Motor neuron (in vitro differentiated cells): ENCODE measurements around the gene ZNF530. TPM values are rescaled to one million over a fixed set of nuclear protein-coding genes. Genes with fewer than 3 reads are reported as not detected.

Experiments
- ATAC-seq, 8 experiments: fragments of 200-7000 bp; cut with Tn5 transposase; replicated peaks in 6 of 8; 2 replicates each; pipeline ENCODE4 v1.8.0; 2021; ENCODE audit warnings: mild to moderate bottlenecking in 8 of 8, moderate library complexity in 8 of 8
- H3K27ac ChIP-seq, 2 donors: fragments of 250-450 bp; sonication (Bioruptor Pico); 2 replicates each; pipeline ENCODE4 v1.9.0; 2021; ENCODE audit warnings: antibody characterized with exemption in 2 of 2, mild to moderate bottlenecking in 2 of 2, moderate library complexity in 1 of 2
- H3K4me1 ChIP-seq, 2 donors: fragments of 250-450 bp; sonication (Bioruptor Pico); replicated peaks in 1 of 2; 2 replicates each; pipeline ENCODE4 v1.6.1; 2021; ENCODE audit warnings: antibody characterized with exemption in 2 of 2, mild to moderate bottlenecking in 2 of 2, moderate library complexity in 1 of 2
- H3K4me3 ChIP-seq, 5 donors: fragments of 250-450 bp; sonication (Bioruptor Pico); 2 replicates each; pipeline ENCODE4 v1.9.0; 2021; ENCODE audit warnings: antibody characterized with exemption in 5 of 5, mild to moderate bottlenecking in 5 of 5, moderate library complexity in 4 of 5
- WGBS, 10 experiments: fragments of 450-650 bp; shearing (Covaris generic); methylation state at CpG; one replicate each; pipeline ENCODE4 v1.0.0; 2022; 5-methylcytosine and 5-hydroxymethylcytosine counted together
- in situ Hi-C, 9 experiments: fragments of 400-800 bp; cut with MboI; loops; one replicate each; pipeline ENCODE4 v1.15.0; 2021; ENCODE audit warnings: low sequenced_read_pairs in 9 of 9, low pct_unique_long_range_greater_than_20kb in 2 of 9; ENCODE audit not compliant: unreplicated experiment in 9 of 9
- total RNA-seq, 8 experiments: library from RNA; unstranded; fragments of 300-600 nt; gene quantifications; 2 replicates each; pipeline versions ENCODE4 v1.2.3 to v1.2.4, GENCODE V29; 2022

Gene ZNF530
- total RNA-seq, 8 experiments from 2014 or later, result 2.4 to 6.6 (median 3.5) TPM

DNA sequence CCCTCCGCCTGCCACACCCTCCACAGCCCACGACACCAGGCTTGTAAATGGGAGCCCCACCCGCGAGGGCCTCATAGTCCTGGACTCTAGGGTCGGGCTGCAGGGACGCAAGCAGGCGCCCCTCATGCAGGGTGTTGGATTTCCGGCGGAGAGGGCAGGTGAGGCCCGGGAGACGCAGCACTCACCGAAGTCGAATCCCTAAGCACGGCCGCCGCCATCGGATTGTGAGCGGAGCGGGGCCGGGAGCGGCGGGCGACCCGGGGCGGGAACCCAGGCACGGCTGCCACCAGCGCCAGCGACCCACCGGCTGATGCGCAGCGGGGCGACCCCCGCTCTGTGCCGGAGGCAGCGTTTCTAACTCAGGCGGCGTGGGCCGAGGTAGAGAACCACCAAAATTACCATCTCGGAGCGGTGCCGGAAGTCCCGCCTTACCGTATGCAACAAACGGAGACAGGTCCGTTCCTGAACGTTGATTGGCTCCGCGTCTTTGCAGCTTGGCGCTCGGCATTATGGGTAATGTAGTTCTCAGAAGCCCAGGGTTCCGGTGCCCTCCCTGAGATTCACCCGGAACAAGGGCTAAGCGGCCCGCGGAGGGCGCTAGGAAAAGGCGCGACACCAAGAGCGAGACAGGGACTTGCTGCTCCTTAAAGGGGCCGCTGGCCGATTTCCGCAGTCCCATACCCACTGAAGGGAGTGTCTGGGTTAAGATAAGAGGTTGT is 21.0 kb upstream of the ZNF530 start, which contains the start of gene ZNF416:
Gene ZNF416, minus strand, starts transcription at position 425 of the 719 bp plus-strand sequence. Its CDS starts 207 bp downstream, at position 218.
- Histone ChIP-seq H3K4me1 (peaks cover 10% of the 10 kb centered on the region in 2 donors), H3K4me3 (peak within 1 kb of the TSS; percentile 61 to 98 (median 78)), H3K27ac (peak within 1 kb of the TSS; percentile 69 to 78)
- 0% methylated on average over 1 to 15 of the region's 62 CpGs; no CpG with 5 or more reads in 6 of the 10 experiments for WGBS, 10 experiments
- in situ Hi-C loops, result no loop called here
- peak; percentile 87 to 98 (median 92) for ATAC-seq

DNA sequence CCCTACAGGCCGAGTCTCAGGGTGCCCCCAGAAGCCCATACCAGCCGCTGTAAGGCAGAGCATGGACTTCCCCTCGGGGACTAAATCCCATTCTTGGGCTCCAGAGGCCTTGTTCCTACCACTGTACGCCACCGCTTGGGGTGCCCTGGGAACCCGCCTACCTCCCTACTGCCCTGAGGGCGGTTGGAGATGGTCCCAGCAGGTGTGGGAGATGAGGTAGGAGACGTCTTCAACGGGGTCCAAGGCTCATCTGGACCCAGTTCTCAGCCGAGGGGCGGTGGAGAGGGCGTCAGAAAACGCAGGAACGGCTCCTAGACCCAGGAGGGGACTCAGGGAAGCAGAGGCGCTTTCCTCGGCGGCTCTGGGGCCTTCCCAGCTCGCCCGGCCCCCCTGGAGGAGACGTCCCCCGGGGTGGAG is 16.6 kb upstream of the ZNF530 start:
- peaks cover 9% of the 10 kb centered on the region in 2 donors for H3K4me1 ChIP-seq
- H3K4me3 ChIP-seq, result peak overlapping the region in 1 of 5 donors; percentile 93
- in situ Hi-C loops, result no loop called here
- 60% methylated on average over 1 of the region's 21 CpGs; no CpG with 5 or more reads in 8 of the 10 experiments for WGBS, 10 experiments
- H3K27ac ChIP-seq, result peak overlapping the region; percentile 77 to 82
- ATAC-seq, result no peak

GRCh38 chr19:57583521-57584416 is 15.9 kb upstream of the ZNF530 start, which contains the start of gene ZIK1:
Gene ZIK1, plus strand, starts transcription at chr19:57584145. Its CDS starts 212 bp downstream, at chr19:57584357.
- WGBS, 10 experiments, result 0 to 28% (median 11%) methylated on average over 5 to 18 of the region's 76 CpGs; no CpG with 5 or more reads in 6 of the 10 experiments
- peak; percentile 88 to 96 (median 94) for ATAC-seq
- H3K27ac ChIP-seq, result peak within 1 kb of the TSS; percentile 77 to 82
- peak within 1 kb of the TSS; percentile 57 to 93 (median 71) for H3K4me3 ChIP-seq
- in situ Hi-C loops, result no loop called here
- H3K4me1 ChIP-seq, result peaks cover 8% of the 10 kb centered on the region in 2 donors

DNA sequence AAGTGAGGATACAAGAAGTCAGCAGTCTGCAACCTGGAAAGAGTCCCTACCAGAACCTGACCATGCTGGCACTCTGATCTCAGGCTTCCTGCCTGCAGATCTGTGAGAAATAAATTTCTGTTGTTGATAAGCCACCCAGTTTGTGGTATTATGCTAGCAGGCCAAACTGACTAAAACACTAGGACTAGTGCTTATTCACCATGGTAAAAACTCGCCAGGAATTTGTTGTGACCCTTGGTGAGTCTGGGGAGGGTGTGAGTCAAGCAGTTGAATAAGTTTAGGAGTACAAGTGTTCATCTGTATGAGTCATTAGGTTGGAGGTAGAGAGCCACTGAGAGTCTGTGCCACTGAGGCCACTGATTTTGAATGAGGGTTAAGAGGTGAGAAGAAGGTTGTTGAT is 12.2 kb upstream of the ZNF530 start:
- Histone ChIP-seq H3K4me3 (no peak overlapping the region), H3K4me1 (peaks cover 8% of the 10 kb centered on the region in 2 donors), H3K27ac (no peak overlapping the region)
- WGBS, 10 experiments, result 0 to 100% (median 71%) methylated on average over 1 of the region's 1 CpG; no CpG with 5 or more reads in 5 of the 10 experiments
- in situ Hi-C loops, result no loop called here
- ATAC-seq, result no peak

- in situ Hi-C loops, result no loop called here
- ATAC-seq, result no peak
Measured at GRCh38 chr19:57599377-57599760, 316 bp upstream of the ZNF530 start.

DNA sequence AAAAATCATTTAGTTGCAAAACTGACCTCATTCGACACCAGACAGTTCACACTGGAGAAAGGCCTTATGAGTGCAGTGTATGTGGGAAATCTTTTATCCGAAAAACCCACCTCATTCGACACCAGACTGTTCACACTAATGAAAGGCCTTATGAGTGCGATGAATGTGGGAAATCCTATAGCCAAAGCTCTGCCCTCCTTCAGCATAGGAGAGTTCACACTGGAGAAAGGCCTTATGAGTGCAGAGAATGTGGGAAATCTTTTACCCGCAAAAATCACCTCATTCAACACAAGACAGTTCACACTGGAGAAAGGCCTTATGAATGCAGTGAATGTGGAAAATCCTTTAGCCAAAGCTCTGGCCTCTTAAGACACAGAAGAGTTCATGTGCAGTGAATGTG is 7.2 kb downstream of the ZNF530 start:
- in situ Hi-C loops, result no loop called here
- no peaks in the 10 kb centered on the region for H3K4me1 ChIP-seq
- no peak overlapping the region for H3K4me3 ChIP-seq
- ATAC-seq, result no peak
- H3K27ac ChIP-seq, result no peak overlapping the region
- 82 to 100% (median 99%) methylated on average over 1 to 5 of the region's 5 CpGs; no CpG with 5 or more reads in 2 of the 10 experiments for WGBS, 10 experiments

More at GRCh38 chr19:57599377-57599760, 316 bp upstream of the ZNF530 start:
- Histone ChIP-seq H3K27ac (peak overlapping the region in 1 of 2 donors; percentile 48), H3K4me1 (peaks cover 5 to 8% of the 10 kb centered on the region in 2 donors), H3K4me3 (peak overlapping the region; percentile 54 to 97 (median 78))
- WGBS, 10 experiments, result 50 to 85% (median 69%) methylated on average over 2 to 7 of the region's 8 CpGs; no CpG with 5 or more reads in 2 of the 10 experiments

GRCh38 chr19:57611113-57611512 is 11.4 kb downstream of the ZNF530 start:
- no peak overlapping the region for H3K4me3 ChIP-seq
- H3K4me1 ChIP-seq, result peaks cover 4 to 6% of the 10 kb centered on the region in 2 donors
- in situ Hi-C loops, result no loop called here
- H3K27ac ChIP-seq, result no peak overlapping the region
- 44 to 100% (median 94%) methylated on average over 2 to 4 of the region's 4 CpGs; no CpG with 5 or more reads in 3 of the 10 experiments for WGBS, 10 experiments
- no peak for ATAC-seq

- peak; percentile 100 for ATAC-seq
- in situ Hi-C loops, result no loop called here
- Histone ChIP-seq H3K4me1 (peaks cover 4 to 6% of the 10 kb centered on the region in 2 donors), H3K4me3 (peak within 1 kb of the TSS; percentile 73 to 99 (median 88)), H3K27ac (peak within 1 kb of the TSS; percentile 86 to 92)
- WGBS, 10 experiments, result 0 to 80% (median 1%) methylated on average over 1 to 10 of the region's 64 CpGs; no CpG with 5 or more reads in 5 of the 10 experiments
Measured at GRCh38 chr19:57613941-57614743, 14.5 kb downstream of the ZNF530 start, which contains the start of gene ZNF134. Gene ZNF134, plus strand, starts transcription at chr19:57614242. Its CDS starts 5,227 bp downstream, at chr19:57619469.

DNA sequence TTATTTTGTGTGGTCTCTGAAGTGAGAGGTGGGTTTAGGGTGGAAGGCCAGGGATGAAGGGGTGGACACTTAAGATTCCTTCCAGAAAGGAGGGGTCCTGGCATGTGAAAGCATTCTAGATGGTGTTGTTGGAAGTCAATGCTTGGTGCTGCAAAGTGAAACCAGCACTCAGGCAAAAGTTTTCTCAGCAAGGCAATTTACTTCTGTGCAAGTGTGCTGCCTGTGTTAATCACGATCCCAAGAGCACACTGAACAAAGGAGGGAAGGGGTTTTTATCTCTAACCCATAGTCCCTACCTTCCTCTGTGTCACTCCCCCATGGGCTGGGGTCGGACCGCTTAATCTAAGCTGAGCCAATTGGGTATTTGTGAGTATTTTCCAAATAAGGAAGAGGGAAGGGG is 15.7 kb downstream of the ZNF530 start:
- ATAC-seq, result no peak
- Histone ChIP-seq H3K4me1 (peaks cover 4 to 6% of the 10 kb centered on the region in 2 donors), H3K27ac (no peak overlapping the region), H3K4me3 (peak overlapping the region; percentile 73 to 99 (median 88))
- 83 to 100% (median 100%) methylated on average over 1 to 2 of the region's 3 CpGs; no CpG with 5 or more reads in 3 of the 10 experiments for WGBS, 10 experiments
- in situ Hi-C loops, result no loop called here

DNA sequence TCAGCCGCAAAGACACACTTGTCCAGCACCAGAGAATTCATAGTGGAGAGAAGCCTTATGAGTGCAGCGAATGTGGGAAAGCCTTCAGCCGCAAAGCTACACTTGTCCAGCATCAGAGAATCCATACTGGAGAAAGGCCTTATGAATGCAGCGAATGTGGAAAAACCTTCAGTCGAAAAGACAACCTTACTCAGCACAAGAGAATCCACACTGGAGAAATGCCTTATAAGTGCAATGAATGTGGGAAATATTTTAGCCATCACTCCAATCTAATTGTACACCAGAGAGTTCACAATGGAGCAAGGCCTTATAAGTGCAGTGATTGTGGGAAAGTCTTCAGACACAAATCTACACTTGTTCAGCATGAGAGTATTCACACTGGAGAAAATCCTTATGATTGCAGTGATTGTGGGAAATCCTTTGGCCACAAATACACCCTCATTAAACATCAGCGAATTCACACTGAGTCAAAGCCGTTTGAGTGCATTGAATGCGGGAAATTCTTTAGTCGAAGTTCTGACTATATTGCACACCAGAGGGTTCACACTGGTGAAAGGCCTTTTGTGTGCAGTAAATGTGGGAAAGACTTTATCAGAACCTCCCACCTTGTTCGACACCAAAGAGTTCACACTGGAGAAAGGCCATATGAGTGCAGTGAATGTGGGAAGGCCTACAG is 21.1 kb downstream of the ZNF530 start:
- no peak overlapping the region for H3K27ac ChIP-seq
- 86 to 100% (median 97%) methylated on average over 2 to 10 of the region's 10 CpGs; no CpG with 5 or more reads in 1 of the 10 experiments for whole genome bisulfite sequencing, 10 experiments
- H3K4me1 ChIP-seq, result no peaks in the 10 kb centered on the region
- no peak for ATAC-seq
- in situ Hi-C loops, result no loop called here
- no peak overlapping the region for H3K4me3 ChIP-seq

GRCh38 chr19:57623091-57623490 is 23.4 kb downstream of the ZNF530 start:
- Histone ChIP-seq H3K4me1 (no peaks in the 10 kb centered on the region), H3K4me3 (no peak overlapping the region), H3K27ac (no peak overlapping the region)
- in situ Hi-C loops, result no loop called here
- ATAC-seq, result no peak
